Upper lobe of left lung (tissue), 4 donors: ENCODE measurements around the gene PIM2.

ENCODE experiments used
- POLR2A ChIP-seq, 4 donors: fragments of 450-650 bp; IDR thresholded peaks; one replicate each; pipeline ENCODE4 v1.5.1; 2016 to 2017; ENCODE audit warnings: antibody characterized with exemption in 4 of 4, mild to moderate bottlenecking in 2 of 4
- POLR2AphosphoS5 ChIP-seq, 2 donors: sonication (generic); formaldehyde crosslinking; IDR thresholded peaks; one replicate each; pipeline ENCODE4 v1.5.1; 2017; ENCODE audit warnings: antibody characterized with exemption in 2 of 2
- TF ChIP-seq, protein P1 (sequence below), 6 experiments: fragments of 450-650 bp in 4 of 6; fragments of 200-600 bp in 2 of 6; sonication (generic) in 2 of 6; IDR thresholded peaks; one replicate each; pipeline ENCODE4 v1.5.1; 2016 to 2019; ENCODE audit warnings: antibody characterized with exemption in 6 of 6

DNA sequence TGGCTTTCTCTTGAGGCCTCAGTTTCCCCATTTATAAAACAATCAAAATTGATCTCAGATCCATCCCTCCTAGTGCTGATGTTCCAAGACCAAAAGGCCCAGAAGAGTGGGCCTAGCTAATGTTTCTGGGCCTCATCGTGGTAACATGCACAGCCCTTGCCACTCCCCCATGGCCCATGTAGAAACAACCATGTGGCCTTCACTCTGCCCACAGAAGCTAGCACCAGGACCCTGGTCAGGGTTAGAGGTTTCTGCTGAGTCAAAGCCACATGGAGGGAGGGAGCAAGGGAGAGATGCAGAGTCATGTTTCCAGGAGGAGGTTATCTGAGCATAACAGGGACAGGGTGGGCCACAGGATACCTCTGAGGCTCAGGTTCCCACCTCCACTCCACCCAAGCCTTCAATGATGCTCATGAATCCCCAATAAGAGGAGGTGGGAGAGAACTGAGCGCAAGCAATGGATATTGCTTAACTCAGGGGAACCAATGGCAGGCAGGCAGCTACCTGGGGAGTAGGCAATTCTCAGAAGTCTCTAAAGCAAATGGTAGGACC, 21.7 kb upstream of the PIM2 start:
- TF ChIP-seq POLR2A (IDR thresholded peaks at IDR 0.05), result no peak
- TF ChIP-seq, protein P1, sequence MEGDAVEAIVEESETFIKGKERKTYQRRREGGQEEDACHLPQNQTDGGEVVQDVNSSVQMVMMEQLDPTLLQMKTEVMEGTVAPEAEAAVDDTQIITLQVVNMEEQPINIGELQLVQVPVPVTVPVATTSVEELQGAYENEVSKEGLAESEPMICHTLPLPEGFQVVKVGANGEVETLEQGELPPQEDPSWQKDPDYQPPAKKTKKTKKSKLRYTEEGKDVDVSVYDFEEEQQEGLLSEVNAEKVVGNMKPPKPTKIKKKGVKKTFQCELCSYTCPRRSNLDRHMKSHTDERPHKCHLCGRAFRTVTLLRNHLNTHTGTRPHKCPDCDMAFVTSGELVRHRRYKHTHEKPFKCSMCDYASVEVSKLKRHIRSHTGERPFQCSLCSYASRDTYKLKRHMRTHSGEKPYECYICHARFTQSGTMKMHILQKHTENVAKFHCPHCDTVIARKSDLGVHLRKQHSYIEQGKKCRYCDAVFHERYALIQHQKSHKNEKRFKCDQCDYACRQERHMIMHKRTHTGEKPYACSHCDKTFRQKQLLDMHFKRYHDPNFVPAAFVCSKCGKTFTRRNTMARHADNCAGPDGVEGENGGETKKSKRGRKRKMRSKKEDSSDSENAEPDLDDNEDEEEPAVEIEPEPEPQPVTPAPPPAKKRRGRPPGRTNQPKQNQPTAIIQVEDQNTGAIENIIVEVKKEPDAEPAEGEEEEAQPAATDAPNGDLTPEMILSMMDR (IDR thresholded peaks at IDR 0.05), result no peak
- no peak for TF ChIP-seq POLR2AphosphoS5 (IDR thresholded peaks at IDR 0.05)
